Measurements from ENCODE around the gene MACROD2.

MACROD2 gene

DNA sequence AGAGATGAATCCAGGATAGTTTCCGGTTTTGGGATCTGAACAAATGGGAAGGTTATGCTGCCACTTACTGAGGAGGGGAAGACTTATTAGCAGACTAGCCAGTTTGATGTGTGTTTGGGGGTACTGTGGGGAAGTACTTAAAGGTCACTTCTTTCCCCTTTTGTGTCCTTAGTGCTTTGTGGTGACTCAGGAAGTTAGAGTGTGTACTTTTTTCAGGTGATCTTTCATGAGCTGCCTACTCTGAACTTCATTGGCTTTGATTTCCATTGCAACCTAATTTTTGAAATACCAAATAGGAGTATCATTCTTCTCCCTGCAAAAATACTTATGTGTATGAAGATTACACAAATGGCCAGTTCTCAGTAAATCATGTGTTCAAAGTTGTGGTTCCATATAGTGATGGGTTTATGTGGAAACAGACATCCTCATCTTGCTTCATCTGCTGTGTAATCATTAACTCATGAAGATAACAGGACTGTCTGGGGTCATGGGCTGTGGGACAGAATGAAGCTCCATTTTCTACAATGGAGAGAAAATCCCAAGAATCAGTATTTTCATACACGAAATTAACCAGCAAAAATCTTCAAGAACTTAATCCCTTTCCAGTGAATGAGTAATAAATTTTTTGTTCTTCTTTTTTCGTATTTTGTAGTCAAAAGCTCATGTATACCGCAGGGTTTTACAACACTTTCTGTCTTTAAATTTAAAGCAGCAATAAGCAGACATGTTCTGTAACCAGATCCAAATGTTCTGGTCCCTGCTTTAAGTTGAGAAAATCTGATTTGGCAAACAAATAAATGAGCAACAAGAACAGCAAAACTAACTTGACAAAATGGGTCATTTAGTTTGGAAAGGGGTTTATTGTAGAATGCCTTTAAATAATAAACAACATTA is 614.3 kb downstream of the MACROD2 start:
- no peak for DNase-seq

DNA sequence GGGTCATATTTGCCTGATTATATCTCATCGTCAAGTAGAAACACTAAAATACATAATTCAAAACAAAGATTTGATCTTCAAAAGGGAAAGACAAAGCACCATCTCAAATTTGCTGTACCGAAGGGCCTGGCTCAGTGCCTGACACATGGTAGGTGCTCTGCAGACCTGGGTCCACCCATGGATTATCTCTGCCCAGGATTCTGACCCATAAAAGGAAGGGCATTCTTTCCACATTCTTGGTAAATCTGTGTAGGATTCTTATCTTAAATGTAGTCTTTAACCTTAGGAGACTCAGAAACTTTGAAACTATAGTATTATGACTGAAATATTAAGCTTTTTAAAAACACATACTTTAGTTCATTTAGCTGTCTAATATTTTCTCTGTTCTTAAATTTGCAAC is 616.2 kb downstream of the MACROD2 start:
- DNase-seq: no peak

DNA sequence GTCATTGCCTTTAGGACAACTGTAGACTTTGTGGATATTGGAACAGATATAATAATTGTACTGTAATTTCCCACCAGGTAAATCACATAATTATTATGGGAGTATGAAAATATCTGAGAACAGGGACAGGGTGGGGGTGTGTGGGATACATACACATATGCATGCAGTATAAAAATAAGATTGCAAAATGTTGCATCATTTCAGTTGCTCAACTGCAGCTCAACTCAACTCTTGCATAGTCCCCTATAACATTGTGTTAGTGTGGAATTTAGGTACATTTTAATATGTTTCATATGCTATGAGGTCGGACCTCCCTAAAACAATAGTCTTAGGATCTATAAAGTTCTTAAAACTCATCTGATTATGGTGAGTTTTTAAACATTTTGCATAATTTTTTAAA is 617.1 kb downstream of the MACROD2 start:
- no peak for DNase-seq

DNA sequence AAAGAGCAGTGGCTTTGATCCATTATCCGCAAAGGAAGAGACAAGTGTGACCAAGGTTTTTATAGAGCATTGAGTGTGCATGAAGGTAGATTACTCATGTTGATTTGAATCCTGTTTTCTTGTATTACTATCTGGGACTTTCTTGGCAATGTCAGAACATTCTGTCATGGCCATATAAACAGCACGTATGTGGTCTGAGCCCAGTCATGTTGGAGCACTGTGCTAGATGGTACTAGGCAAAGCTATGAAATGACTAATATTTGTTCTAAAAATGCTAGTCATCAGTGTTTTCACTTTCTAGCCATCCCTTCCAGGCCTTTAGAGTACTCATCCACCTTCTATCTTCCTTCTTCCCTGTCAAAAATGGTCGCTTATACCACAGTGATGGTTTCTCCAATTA is 620.7 kb downstream of the MACROD2 start:
- no peak for DNase-seq

DNA sequence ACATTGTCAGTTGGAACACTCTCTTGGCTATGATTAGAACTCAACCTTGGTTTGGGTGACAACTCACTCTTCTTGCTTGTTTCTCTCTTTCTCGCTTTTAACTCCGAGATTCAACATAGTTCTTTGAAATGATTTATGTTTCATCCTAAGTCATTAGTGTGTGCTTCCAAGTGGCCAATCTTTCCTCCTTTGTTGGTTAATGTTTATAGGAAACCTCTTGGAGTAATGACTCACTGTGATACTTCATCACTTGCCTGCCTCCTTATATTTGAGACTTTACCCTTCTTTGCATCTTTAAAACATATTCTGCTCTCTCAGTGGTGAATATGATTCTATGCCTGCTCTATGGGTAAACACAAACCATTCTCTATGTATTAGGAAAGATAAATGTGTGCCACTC is 621.8 kb downstream of the MACROD2 start:
- no peak for DNase-seq

DNA sequence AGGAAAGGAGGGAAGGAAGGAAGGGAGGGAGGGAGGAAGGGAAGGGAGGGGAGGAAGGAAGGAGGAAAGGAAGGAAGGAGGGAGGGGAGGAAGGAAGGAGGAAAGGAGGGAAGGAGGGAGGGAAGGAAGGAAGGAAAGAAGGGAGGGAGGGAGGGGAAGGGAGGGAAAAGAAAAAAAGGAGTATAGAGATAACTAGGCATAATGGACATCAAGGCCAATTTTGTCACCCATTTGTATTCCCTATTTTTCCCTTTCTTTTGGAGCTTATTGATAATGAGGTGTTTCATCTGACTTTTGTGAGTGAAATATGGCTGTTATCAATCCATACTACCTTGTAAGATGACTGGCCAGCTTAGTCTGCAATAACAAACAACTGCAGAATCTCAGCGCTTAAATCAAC is 624.1 kb downstream of the MACROD2 start:
- no peak for DNase-seq

DNA sequence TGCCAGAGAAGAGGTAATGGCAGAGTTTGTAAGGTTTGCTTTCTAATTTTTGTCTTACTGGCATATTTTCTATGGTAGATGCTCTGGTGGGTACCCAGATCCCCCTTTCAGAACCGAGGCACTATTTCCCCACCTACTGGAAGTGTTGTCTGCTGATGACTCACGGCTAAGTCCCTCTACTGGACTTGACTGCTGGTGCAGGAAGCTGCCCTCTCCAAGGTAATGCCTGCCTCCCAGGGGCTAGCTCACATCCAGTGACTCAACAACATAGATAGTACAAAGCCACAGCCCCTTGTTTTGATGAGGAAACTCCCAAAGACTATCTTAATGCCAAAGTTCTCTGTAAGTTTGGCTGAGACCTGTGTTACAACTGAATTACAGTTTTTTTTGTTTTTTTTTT is 627.5 kb downstream of the MACROD2 start:
- no peak for DNase-seq

DNA sequence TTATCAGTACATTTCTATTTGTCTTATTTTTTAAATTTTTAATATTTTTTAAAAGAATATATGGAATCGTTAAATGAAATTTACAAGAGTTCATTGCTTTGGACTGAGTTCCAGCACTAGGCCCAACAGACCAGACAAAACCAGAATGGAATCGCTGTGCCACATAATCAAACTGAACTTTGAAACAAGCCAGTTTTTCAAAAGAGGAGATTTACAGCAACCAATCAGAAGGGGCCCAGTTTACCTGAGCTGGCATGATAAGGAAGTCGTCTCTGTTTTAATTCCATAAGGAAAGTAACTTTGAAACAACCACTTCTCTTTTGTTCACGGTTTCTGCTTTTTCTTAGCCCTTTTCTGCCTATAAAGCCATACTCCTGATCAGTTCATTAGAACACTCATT is 635.7 kb downstream of the MACROD2 start:
- no peak for DNase-seq

DNA sequence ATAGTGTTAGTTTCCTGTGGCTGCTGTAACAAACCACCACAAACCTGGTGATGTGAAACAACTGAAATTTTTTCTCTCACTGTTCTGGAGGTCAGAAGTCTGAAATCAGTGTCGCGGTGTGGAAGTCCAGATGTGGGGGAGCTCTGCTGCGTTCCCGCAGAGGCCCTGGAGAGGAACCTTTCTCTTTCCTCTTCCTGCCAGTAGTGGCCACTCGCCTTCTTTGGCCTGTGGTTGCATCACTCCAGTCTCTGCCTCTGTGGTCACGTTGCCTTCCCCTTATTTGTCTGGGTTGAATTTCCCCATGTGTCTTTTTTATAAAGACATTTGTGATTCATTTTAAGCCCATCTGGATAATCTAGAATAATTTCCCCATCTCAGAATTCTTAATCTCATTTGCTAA is 637.6 kb downstream of the MACROD2 start:
- DNase-seq: no peak

DNA sequence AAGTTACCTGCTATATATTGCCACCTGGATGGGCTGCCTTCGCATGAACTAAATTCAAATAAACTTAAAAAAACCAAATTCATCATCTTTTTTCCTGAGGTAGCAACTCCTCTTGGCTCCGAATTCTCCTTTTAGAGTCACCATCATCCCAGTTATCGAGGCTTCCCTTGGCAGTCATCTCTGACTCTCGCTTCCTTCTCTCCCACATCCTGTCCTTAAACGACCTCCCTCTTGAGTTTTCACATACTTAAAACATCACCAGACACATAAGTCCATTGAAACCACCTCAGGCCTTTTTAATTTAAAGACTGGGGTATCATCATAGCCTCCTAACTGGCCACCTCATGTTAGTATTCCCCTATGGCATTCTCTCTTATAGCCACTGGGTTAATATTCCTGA is 638.2 kb downstream of the MACROD2 start:
- DNase-seq: no peak

DNA sequence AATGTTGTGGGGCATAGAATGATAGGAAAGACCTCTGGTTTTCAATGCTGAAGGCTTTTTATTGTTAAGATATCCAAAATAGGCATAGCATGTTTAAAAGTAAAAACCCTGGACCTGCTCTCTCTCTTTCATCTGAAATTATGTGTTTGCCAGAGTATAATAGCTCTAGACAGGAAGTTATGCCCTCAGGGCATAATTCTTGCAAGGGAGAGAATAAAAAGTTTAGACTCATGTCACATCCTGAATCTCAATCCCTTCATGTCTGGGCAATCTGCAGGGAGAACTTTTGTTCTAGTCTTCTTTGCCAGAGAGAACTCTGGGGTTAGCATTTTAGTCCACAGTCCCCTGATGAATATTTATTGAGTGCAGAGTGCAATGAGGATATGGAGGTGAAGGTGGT is 639.3 kb downstream of the MACROD2 start:
- DNase-seq: no peak

DNA sequence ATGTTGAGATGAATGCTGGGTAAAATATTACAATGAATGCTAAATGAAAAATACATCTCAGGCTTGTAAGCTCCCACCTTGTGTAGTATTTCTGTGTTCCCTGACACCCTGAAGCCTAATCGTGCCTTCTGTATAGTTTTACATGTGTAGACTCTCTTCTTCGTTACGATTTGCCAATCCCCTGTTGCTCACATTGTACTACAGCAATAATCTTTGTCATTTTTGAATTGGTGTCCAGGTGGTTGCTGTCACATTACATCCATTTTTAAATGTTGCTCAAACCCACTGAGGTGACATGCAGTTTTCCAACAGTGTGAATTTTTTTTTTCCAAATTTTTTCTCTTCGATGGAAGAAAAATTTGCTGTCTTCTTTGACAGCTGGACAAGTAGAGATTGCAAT is 642.1 kb downstream of the MACROD2 start:
- DNase-seq: no peak

DNA sequence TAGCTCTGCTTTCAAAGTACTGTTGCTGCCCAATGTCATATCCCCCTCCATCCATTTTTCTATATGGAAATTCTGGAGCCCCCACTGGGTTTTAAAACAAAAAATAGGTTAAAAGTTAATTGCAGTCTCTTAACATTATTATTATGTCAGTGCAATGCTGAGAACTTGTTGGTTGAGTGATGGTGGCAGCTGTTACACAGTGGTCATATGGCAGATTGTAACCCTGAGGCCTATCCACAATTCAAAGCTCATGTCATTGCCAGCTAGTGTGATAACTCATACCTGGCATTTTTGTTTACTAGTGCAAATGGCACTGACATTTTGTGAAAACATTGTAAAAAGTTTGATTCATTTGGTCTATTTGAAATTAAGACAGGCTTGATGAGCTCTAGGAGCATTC is 647.8 kb downstream of the MACROD2 start:
- DNase-seq: no peak

DNA sequence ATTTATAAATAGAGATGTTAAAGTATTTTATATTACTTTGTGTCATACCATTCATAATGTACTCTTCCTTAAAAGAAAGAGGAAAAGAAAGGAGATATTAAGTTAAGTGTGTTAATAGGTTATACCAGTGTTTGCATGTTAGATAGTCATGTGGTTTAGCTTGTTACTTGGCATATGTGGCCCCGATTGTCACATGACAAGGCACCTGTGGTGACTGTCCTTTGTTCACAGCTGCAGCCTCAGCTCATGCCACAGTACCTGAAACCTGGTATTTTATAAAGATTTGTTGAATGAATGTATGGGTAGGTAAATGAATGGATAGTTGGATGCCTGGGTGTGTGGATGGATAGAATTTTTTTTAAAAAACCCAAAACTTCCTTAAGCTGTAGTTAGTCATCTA is 648.2 kb downstream of the MACROD2 start:
- DNase-seq: no peak

DNA sequence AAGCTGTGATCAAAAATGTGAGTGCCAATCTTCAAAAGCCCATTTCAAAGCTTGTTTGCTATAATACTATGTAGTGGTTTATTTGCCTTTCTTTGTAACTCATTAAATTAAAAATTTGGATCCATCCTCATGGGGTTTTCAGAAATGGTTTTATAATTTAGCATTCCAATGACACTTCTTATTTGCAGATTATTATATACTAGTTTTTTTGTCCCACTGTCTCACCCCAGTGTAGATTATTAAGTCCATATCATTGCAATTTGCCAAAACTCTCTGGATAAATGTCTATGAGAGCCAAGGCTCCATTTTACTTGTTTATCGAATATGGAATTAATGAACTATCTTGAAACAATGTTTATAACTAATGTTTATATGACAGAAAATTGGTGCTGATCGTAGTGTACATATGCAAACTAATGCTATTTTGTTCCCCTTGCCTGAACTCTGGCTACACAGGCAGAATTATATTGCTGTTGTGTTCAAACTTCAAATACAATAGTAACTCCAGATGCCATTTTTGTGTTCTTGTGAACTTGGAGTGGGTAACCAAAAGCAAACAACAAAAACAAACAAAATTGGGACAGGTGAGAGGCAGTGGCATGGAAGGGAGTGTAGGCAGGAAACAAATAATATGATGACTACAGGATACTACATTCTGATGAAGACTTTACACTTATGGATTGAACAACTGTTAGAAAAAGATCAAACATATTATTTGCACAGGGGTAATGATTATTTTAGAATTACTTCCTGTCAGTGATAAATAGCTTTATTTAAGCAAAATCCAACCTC is 649.2 kb downstream of the MACROD2 start:
- no peak for DNase-seq

DNA sequence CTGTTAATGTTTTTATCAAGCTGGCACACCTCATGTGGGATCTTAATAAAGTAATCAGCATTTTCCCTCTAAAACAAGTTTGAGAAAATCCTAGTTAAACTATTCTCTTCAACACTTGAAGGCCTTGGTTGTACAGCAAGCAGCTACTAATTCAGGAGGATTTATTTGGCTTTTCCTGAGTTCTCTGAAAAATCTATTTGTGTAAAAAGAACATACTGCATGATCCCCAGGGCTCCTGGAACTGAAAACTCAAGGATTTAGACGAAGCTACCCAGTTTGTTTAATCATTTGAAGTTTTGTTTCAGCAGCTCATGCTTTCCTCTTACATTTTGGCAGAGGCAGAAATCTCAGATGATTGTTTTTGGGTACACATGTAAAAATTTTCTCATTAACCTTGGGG is 651.7 kb downstream of the MACROD2 start:
- DNase-seq: no peak

DNA sequence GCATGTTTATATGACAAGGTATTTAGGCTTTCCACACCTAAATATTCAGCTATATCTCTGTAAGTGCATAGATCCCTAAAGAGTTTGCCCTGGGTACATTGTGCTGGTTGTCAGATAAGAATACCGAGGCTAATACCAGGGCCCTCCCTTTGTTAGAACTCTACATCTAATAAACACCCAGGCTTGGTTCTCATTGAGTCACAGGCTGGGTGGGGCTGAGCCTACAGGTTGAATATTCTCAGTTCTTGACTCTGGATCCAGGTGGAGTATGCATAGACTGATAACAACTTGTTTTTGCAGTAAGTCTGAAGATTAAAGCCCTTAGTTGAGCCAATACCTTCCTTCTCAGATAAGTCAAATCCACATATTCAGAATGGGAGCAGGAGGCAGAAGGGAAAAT is 654.3 kb downstream of the MACROD2 start:
- DNase-seq: no peak

DNA sequence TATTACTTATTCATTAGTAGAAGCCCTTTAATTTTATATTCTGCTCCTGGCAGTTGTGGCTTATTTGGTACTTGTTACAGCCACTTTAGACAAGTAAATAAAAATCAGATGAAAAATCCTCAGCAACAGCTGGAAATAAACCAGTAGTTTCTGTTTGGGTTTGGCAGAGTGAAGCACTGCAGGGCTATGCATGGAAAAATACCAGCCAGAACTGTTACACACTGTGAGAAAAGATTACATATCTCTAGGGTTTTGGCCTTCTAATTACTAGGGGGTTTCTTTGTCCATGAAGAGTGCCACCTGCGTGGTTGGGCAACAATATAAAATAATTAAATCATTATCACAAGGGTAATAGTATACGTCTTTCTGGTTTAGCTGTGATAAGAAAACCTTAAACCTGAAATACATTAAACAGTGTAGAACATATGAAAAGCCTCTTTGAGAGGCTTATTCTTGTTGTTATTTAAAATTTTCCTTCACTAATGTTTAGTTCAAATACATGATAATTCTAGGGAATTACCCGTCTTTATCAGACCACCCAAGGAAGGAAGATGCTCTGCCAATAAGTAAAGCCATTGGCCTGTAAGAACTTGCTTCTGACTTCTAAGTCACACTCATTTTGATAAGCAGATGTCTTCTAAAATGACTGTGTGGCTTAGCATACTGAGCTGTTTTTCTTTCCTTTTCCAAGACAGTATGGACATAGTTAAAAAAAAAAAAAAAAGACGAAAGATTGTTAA is 662.1 kb downstream of the MACROD2 start:
- peak; percentile 13 for DNase-seq

DNA sequence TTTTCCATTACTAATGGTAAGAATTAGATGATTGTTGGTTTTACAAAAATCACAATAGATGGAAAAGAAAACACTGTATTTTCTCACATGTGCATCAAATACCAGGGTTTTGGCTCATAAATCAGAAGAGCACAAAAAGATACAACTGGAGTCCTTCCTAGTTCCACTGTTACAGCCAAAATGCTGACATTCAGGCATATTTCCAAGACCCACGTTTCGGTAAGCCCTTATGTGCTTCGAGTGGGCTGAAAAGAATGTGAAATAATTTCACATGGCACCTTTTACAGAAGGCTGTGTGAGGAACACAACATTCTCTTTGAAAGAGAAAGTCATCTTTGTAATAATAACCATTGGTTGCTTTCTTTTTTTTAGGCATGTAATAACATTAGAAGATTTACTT is 668.8 kb downstream of the MACROD2 start:
- no peak for DNase-seq

DNA sequence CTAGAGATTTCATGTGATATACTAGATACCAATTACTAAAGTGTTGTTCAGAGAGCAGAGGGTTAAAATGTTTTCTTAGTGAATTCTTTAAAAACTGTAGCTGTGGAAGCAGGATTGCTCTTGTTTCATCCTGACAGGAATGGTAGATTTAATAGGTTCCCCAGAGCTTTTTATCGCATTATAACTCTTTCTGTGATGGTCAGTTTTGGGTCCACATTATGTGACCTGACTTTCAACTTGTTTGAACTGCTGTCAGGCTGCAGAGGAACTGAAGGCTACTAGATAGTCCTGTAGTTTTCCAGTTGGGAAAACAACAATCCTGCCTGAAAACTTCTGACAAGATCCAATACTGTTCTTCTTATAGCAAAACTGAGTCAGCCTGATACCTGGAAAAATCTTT is 671.4 kb downstream of the MACROD2 start:
- DNase-seq: no peak

DNA sequence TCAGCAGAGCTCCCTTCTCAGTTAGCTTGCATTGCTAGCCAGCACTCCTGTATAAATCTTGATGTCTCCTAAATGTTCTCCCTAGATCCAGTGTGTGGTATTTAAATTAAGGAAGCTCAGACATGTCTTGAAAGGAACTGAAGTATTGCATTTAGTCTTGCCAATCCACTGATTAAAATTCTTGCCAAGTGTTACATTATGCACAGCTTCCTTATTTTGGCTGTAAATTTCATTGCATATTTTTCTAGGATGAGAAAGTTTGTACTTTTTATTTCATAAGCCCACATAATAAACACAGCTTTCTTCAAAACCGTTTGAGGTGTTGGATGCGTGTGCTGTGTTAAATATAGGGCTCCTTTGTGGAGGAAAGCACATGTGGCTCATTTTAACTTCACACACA is 671.9 kb downstream of the MACROD2 start:
- DNase-seq: no peak

DNA sequence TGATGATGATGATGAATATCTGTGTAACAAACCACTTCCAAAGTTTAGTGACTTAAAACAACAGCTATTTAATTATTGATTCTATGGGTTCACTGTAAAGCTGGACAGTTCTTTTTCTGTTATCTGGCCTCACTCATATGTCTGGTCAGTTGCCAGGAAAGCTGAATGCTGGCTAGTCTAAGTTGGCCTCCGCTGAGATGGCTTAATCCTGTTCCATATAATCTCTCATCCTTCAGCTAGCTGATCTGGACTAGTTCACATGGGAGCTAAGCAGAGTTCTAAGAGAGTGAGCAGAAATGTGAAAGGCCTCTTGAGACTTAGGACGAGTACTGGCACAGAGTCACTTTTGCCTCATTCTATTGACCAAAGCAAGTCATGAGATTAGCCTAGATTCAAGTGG is 676.8 kb downstream of the MACROD2 start:
- no peak for DNase-seq

DNA sequence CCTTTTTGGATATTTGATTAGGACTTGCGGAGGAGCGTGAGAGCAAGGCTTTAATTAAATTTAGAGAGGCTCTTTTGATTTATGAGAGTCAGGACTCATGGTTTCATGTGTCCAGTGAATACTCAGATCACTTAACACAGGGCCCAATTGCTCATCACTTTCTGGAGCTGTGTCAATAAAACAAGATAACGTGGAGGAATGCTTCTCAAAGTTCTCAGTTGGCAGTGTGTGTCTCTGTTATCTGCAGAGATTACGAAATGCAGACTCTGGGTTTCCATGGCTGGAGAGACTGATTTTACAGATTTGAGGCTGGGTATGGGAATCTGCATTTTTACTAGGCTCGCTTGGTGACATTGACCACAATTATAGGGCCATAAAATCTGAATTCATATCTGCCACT is 677.8 kb downstream of the MACROD2 start:
- no peak for DNase-seq

DNA sequence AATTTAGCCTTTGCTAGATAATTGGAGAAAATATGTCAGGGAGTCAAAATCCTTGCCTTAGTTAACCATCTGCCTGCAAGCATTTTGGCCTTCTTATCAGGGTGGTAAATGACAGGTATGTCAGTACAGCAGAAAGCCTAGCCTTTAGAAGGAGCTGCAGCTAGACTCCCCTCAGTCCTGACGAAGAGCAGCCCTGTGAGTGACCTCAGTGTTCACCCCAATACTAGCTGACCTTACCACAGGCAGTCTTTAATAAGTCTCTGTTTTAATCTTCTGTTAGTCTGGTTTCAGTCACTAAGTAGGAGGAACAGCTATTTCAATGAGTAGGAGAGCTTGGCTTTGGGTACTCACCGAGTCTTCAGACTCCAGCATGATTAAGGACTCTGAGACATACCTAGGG is 682.1 kb downstream of the MACROD2 start:
- DNase-seq: no peak

Measured in NCI-H1092 (cell line).